KMS-11 (cell line): Measurements from ENCODE around the gene C10orf67.

Experiments used
- H2AFZ ChIP-seq: fragments of 200-600 bp; sonication (generic); 2 replicates; pipeline ENCODE4 v1.6.1; 2016; ENCODE audit warnings: antibody characterized with exemption, mixed run types, low read depth
- H3K27ac ChIP-seq: fragments of 200-600 bp; sonication (generic); 2 replicates; pipeline ENCODE4 v1.6.1; 2016; ENCODE audit warnings: mild to moderate bottlenecking, mixed run types
- H3K27me3 ChIP-seq: fragments of 200-600 bp; sonication (generic); 2 replicates; pipeline ENCODE4 v1.6.1; 2017; ENCODE audit warnings: mild to moderate bottlenecking, low read depth, mixed run types, moderate library complexity; ENCODE audit not compliant: insufficient read depth
- H3K36me3 ChIP-seq: fragments of 200-600 bp; sonication (generic); 2 replicates; pipeline ENCODE4 v1.6.1; 2017; ENCODE audit warnings: mild to moderate bottlenecking, mixed run types; ENCODE audit not compliant: insufficient read depth
- H3K4me1 ChIP-seq: fragments of 200-600 bp; sonication (generic); 2 replicates; pipeline ENCODE4 v1.6.1; 2016; ENCODE audit warnings: mild to moderate bottlenecking, low read depth, mixed run types; ENCODE audit not compliant: poor library complexity, severe bottlenecking
- H3K4me2 ChIP-seq: fragments of 200-600 bp; sonication (generic); 2 replicates; pipeline ENCODE4 v1.7.0; 2016; ENCODE audit warnings: mild to moderate bottlenecking, mixed run types
- H3K4me3 ChIP-seq: fragments of 200-600 bp; sonication (generic); IDR thresholded peaks from 2 replicates; pipeline ENCODE4 v1.6.1; 2017; ENCODE audit warnings: low read depth, low read length, mixed read lengths; ENCODE audit not compliant: insufficient read depth
- H3K79me2 ChIP-seq: fragments of 200-600 bp; sonication (generic); 2 replicates; pipeline ENCODE4 v1.6.1; 2016; ENCODE audit warnings: low read depth, mixed run types; ENCODE audit not compliant: insufficient read depth
- H3K9ac ChIP-seq: fragments of 200-600 bp; sonication (generic); 2 replicates; pipeline ENCODE4 v1.6.1; 2016; ENCODE audit warnings: mild to moderate bottlenecking, mixed run types
- H4K20me1 ChIP-seq: fragments of 200-600 bp; sonication (generic); 2 replicates; pipeline ENCODE4 v1.6.1; 2016; ENCODE audit warnings: mild to moderate bottlenecking, mixed run types; ENCODE audit not compliant: insufficient read depth
- CTCF ChIP-seq: fragments of 200-600 bp; sonication (generic); conservative IDR thresholded peaks from 2 replicates; pipeline ENCODE4 v1.6.1; 2017; ENCODE audit warnings: low read depth, mild to moderate bottlenecking, antibody characterized with exemption, low read length, moderate library complexity, mixed read lengths

C10orf67 gene

GRCh38 chr10:23341004-23341403 lies 3.6 kb downstream of the C10orf67 start:
- no peaks in the 10 kb centered on the region for H4K20me1 ChIP-seq
- H3K79me2 ChIP-seq = no peaks in the 10 kb centered on the region
- no peak overlapping the region for H2AFZ ChIP-seq
- no peak overlapping the region for H3K4me2 ChIP-seq
- H3K27me3 ChIP-seq = no peaks in the 10 kb centered on the region
- no peak for TF ChIP-seq CTCF
- H3K4me3 ChIP-seq = no peak overlapping the region
- H3K36me3 ChIP-seq = no peaks in the 10 kb centered on the region
- no peak overlapping the region for H3K9ac ChIP-seq
- H3K4me1 ChIP-seq = no peaks in the 10 kb centered on the region
- no peak overlapping the region for H3K27ac ChIP-seq

- H3K79me2 ChIP-seq = no peaks in the 10 kb centered on the region
- no peaks in the 10 kb centered on the region for H3K27me3 ChIP-seq
- H3K4me1 ChIP-seq = no peaks in the 10 kb centered on the region
- H3K4me2 ChIP-seq = no peak overlapping the region
- TF ChIP-seq CTCF = no peak
- no peaks in the 10 kb centered on the region for H4K20me1 ChIP-seq
- H3K4me3 ChIP-seq = no peak overlapping the region
- H3K36me3 ChIP-seq = no peaks in the 10 kb centered on the region
- no peak overlapping the region for H3K27ac ChIP-seq
- no peak overlapping the region for H2AFZ ChIP-seq
- H3K9ac ChIP-seq = no peak overlapping the region
Measured at GRCh38 chr10:23340354-23340753, 4.2 kb downstream of the C10orf67 start.

GRCh38 chr10:23338886-23339285 lies 5.7 kb downstream of the C10orf67 start:
- no peak overlapping the region for H3K4me2 ChIP-seq
- H3K27ac ChIP-seq = no peak overlapping the region
- no peaks in the 10 kb centered on the region for H3K4me1 ChIP-seq
- H4K20me1 ChIP-seq = no peaks in the 10 kb centered on the region
- no peaks in the 10 kb centered on the region for H3K79me2 ChIP-seq
- no peak for TF ChIP-seq CTCF
- H3K4me3 ChIP-seq = no peak overlapping the region
- no peaks in the 10 kb centered on the region for H3K27me3 ChIP-seq
- H3K9ac ChIP-seq = no peak overlapping the region
- no peak overlapping the region for H2AFZ ChIP-seq
- no peaks in the 10 kb centered on the region for H3K36me3 ChIP-seq

- no peak overlapping the region for H3K4me2 ChIP-seq
- no peak overlapping the region for H2AFZ ChIP-seq
- no peaks in the 10 kb centered on the region for H3K4me1 ChIP-seq
- no peak overlapping the region for H3K9ac ChIP-seq
- no peaks in the 10 kb centered on the region for H3K27me3 ChIP-seq
- H4K20me1 ChIP-seq = no peaks in the 10 kb centered on the region
- no peaks in the 10 kb centered on the region for H3K79me2 ChIP-seq
- no peak overlapping the region for H3K4me3 ChIP-seq
- no peaks in the 10 kb centered on the region for H3K36me3 ChIP-seq
- TF ChIP-seq CTCF = no peak
- no peak overlapping the region for H3K27ac ChIP-seq
Measured at GRCh38 chr10:23338155-23338828, 6.3 kb downstream of the C10orf67 start.
